HEK293 (cell line): Measurements from ENCODE around the gene ROCK1.

Source experiments
- CTCF ChIA-PET: fragments of 350-600 bp; formaldehyde crosslinking; extraction: SDS; loops from one replicate; lab custom pipeline; 2021; ENCODE audit warnings: antibody characterized with exemption; lab: Yijun Ruan, JAX
- POLR2A ChIA-PET: fragments of 300-600 bp; formaldehyde crosslinking; extraction: SDS; loops from one replicate; lab custom pipeline; 2020; ENCODE audit warnings: antibody characterized with exemption, inconsistent platforms; lab: Yijun Ruan, JAX
- H3K27ac ChIP-seq: fragments of 200-500 bp; sonication (Bioruptor generic); 2 replicates; pipeline ENCODE4 v1.5.1; 2014; ENCODE audit warnings: low read depth, low read length, control low read depth, inconsistent platforms; ENCODE audit errors: extremely low read depth
- H3K36me3 ChIP-seq, 2 experiments: fragments of 200-500 bp in 1 of 2; sonication (Bioruptor generic) in 1 of 2; 1 replicate in 1 of 2; 2 replicates in 1 of 2; pipeline ENCODE4 v1.5.1; 2014 to 2017; ENCODE audit warnings: inconsistent platforms in 2 of 2, low read length in 2 of 2; ENCODE audit not compliant: control insufficient read depth in 2 of 2, insufficient read depth in 1 of 2
- H3K4me1 ChIP-seq: fragments of 200-500 bp; sonication (Bioruptor generic); 2 replicates; pipeline ENCODE4 v1.5.1; 2014; ENCODE audit warnings: mild to moderate bottlenecking, low read length, inconsistent platforms; ENCODE audit not compliant: control insufficient read depth, insufficient read depth
- H3K4me3 ChIP-seq: 2 replicates; pipeline ENCODE4 v1.5.1; 2011; ENCODE audit warnings: low read depth, mild to moderate bottlenecking, control low read depth, low read length, moderate library complexity
- H3K9me3 ChIP-seq: fragments of 200-500 bp; sonication (Bioruptor generic); 2 replicates; pipeline ENCODE4 v1.5.1; 2014; ENCODE audit warnings: low read depth, low read length, inconsistent platforms; ENCODE audit not compliant: control insufficient read depth, insufficient read depth
- FEZF1 ChIP-seq: fragments of 450-650 bp; formaldehyde crosslinking; IDR thresholded peaks from 2 replicates; pipeline ENCODE4 v1.5.1; 2016; ENCODE audit warnings: missing biosample characterization, missing genetic modification characterization
- KLF16 ChIP-seq: fragments of 450-650 bp; formaldehyde crosslinking; IDR thresholded peaks from 2 replicates; pipeline ENCODE4 v1.5.1; 2017; ENCODE audit warnings: missing biosample characterization, missing genetic modification characterization
- SP7 ChIP-seq: fragments of 450-650 bp; formaldehyde crosslinking; IDR thresholded peaks from 2 replicates; pipeline ENCODE4 v1.5.1; 2016; ENCODE audit warnings: missing biosample characterization, missing genetic modification characterization
- ZBTB20 ChIP-seq: fragments of 450-650 bp; formaldehyde crosslinking; IDR thresholded peaks from 2 replicates; pipeline ENCODE4 v1.5.1; 2016; ENCODE audit warnings: missing biosample characterization, missing genetic modification characterization
- ZNF121 ChIP-seq: fragments of 450-650 bp; formaldehyde crosslinking; IDR thresholded peaks from 2 replicates; pipeline ENCODE4 v1.5.1; 2016; ENCODE audit warnings: missing biosample characterization, missing genetic modification characterization
- ZNF335 ChIP-seq: fragments of 450-650 bp; formaldehyde crosslinking; conservative IDR thresholded peaks from 2 replicates; pipeline ENCODE4 v1.5.1; 2016; ENCODE audit warnings: missing biosample characterization, missing genetic modification characterization
- ZNF350 ChIP-seq: fragments of 450-650 bp; formaldehyde crosslinking; IDR thresholded peaks from 2 replicates; pipeline ENCODE4 v1.5.0; 2017; ENCODE audit warnings: missing biosample characterization, mild to moderate bottlenecking, missing genetic modification characterization
- ZNF366 ChIP-seq: fragments of 450-650 bp; formaldehyde crosslinking; conservative IDR thresholded peaks from 2 replicates; pipeline ENCODE4 v1.5.1; 2016; ENCODE audit warnings: missing biosample characterization, missing genetic modification characterization
- ZNF394 ChIP-seq: fragments of 450-650 bp; formaldehyde crosslinking; IDR thresholded peaks from 2 replicates; pipeline ENCODE4 v1.5.1; 2016; ENCODE audit warnings: missing biosample characterization, missing genetic modification characterization, mild to moderate bottlenecking, moderate library complexity, borderline replicate concordance
- ZNF549 ChIP-seq: fragments of 450-650 bp; IDR thresholded peaks from 2 replicates; pipeline ENCODE4 v1.5.1; 2018; ENCODE audit warnings: missing biosample characterization, missing genetic modification characterization, mild to moderate bottlenecking, inconsistent platforms, moderate library complexity
- ZNF555 ChIP-seq: fragments of 450-650 bp; formaldehyde crosslinking; conservative IDR thresholded peaks from 2 replicates; pipeline ENCODE4 v1.5.1; 2017; ENCODE audit warnings: missing biosample characterization, mild to moderate bottlenecking, missing genetic modification characterization, inconsistent platforms
- ZNF585B ChIP-seq: fragments of 450-650 bp; formaldehyde crosslinking; IDR thresholded peaks from 2 replicates; pipeline ENCODE4 v1.5.1; 2016; ENCODE audit warnings: missing biosample characterization, missing genetic modification characterization
- ZNF610 ChIP-seq: fragments of 450-650 bp; formaldehyde crosslinking; IDR thresholded peaks from 2 replicates; pipeline ENCODE4 v1.5.1; 2016; ENCODE audit warnings: missing biosample characterization, missing genetic modification characterization, borderline replicate concordance
- ZNF777 ChIP-seq: fragments of 450-650 bp; formaldehyde crosslinking; IDR thresholded peaks from 2 replicates; pipeline ENCODE4 v1.5.1; 2017; ENCODE audit warnings: missing biosample characterization, missing genetic modification characterization, borderline replicate concordance
- TF ChIP-seq, protein P1 (sequence below): fragments of 450-650 bp; formaldehyde crosslinking; conservative IDR thresholded peaks from 2 replicates; pipeline ENCODE4 v1.5.1; 2016; ENCODE audit warnings: low read depth, missing biosample characterization, missing genetic modification characterization
- TF ChIP-seq, protein P2 (sequence below): fragments of 450-650 bp; formaldehyde crosslinking; IDR thresholded peaks from 2 replicates; pipeline ENCODE4 v1.5.1; 2016; ENCODE audit warnings: missing biosample characterization, missing genetic modification characterization
- TF ChIP-seq, protein P3 (sequence below): fragments of 450-650 bp; formaldehyde crosslinking; IDR thresholded peaks from 2 replicates; pipeline ENCODE4 v1.5.1; 2017; ENCODE audit warnings: missing biosample characterization, missing genetic modification characterization
- TF ChIP-seq, protein P4 (sequence below): fragments of 450-650 bp; formaldehyde crosslinking; IDR thresholded peaks from 2 replicates; pipeline ENCODE4 v1.5.1; 2017; ENCODE audit warnings: missing biosample characterization, missing genetic modification characterization
- TF ChIP-seq, protein P5 (sequence below): fragments of 450-650 bp; formaldehyde crosslinking; IDR thresholded peaks from 2 replicates; pipeline ENCODE4; 2016; ENCODE audit warnings: missing biosample characterization, missing genetic modification characterization
- TF ChIP-seq, protein P6 (sequence below): fragments of 450-650 bp; formaldehyde crosslinking; IDR thresholded peaks from 2 replicates; pipeline ENCODE4 v1.5.1; 2016; ENCODE audit warnings: missing biosample characterization, missing genetic modification characterization

The ROCK1 gene

DNA sequence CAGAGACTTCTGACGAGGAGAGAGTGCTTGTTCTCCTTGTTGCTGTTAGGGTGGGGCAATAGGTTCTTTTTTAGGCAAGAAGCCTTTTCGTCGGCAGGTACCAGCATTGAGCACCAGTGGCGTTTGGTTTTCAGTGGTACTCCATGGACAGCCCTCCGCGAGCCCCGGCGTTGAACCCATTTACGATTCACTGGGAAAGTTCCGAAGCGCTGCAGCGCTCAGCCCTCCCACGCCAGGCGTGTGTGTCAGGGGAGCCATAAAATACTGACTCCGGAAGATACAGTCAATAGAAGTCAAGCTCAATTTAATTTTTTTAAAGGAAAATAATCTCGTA, 494 bp upstream of the ROCK1 start (continued):
- TF ChIP-seq, protein P1, sequence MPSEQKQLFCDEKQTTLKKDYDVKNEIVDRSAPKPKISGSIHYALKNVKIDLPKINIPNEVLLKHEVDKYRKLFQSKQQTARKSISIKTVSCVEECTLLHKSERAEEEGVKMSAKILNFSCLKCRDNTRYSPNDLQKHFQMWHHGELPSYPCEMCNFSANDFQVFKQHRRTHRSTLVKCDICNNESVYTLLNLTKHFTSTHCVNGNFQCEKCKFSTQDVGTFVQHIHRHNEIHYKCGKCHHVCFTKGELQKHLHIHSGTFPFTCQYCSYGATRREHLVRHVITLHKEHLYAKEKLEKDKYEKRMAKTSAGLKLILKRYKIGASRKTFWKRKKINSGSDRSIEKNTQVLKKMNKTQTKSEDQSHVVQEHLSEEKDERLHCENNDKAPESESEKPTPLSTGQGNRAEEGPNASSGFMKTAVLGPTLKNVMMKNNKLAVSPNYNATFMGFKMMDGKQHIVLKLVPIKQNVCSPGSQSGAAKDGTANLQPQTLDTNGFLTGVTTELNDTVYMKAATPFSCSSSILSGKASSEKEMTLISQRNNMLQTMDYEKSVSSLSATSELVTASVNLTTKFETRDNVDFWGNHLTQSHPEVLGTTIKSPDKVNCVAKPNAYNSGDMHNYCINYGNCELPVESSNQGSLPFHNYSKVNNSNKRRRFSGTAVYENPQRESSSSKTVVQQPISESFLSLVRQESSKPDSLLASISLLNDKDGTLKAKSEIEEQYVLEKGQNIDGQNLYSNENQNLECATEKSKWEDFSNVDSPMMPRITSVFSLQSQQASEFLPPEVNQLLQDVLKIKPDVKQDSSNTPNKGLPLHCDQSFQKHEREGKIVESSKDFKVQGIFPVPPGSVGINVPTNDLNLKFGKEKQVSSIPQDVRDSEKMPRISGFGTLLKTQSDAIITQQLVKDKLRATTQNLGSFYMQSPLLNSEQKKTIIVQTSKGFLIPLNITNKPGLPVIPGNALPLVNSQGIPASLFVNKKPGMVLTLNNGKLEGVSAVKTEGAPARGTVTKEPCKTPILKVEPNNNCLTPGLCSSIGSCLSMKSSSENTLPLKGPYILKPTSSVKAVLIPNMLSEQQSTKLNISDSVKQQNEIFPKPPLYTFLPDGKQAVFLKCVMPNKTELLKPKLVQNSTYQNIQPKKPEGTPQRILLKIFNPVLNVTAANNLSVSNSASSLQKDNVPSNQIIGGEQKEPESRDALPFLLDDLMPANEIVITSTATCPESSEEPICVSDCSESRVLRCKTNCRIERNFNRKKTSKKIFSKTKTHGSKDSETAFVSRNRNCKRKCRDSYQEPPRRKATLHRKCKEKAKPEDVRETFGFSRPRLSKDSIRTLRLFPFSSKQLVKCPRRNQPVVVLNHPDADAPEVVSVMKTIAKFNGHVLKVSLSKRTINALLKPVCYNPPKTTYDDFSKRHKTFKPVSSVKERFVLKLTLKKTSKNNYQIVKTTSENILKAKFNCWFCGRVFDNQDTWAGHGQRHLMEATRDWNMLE (tag by site-specific recombination) = no peak
- TF ChIP-seq ZNF549 = no peak
- no peak for TF ChIP-seq KLF16 (tag by site-specific recombination)

DNA sequence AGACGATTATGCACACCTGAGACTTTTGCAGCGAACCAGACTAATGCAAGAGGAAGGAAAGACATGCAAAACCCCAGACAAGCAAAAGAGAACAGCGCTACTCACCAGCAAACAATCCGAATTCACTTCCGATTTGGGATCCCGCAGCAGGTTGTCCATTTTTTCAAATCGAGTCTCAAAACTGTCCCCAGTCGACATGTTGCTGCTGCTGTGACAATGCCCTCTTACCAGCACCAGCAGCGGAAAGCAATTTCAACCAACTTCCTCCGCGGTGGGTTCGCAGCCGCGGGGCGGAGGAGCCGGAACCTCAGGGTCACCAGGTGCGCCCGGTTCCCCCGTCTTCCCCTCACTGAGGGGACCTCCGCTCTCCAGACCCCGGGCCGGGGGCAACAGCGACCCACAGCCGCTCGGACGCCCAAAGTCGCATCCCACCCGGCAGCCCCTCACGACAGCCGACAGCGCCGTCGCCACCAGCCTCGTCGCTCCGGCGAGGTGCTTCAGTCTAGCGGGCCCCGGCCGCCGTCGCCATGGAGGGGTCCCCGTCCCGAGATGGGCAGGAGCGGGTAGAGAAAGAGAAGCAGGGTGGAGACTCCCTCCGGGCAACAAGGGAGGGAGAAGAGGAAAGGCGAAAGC, 784 bp downstream of the ROCK1 start:
- POLR2A ChIA-PET = interaction anchor here (0.6 to 1.4 kb wide), 4 partner anchors 11 to 524 kb away, joined by 3 to 7 read pairs (median 5); no protein-coding TSS in a partner anchor
- no peaks in the 10 kb centered on the region for H3K36me3 ChIP-seq
- H3K4me1 ChIP-seq = peaks cover 13% of the 10 kb centered on the region
- peak overlapping the region; percentile 62 for H3K4me3 ChIP-seq
- CTCF ChIA-PET = interaction anchor here (1.3 kb wide), 1 partner anchor 68 kb away, joined by 4 read pairs; no protein-coding TSS in a partner anchor
- H3K27ac ChIP-seq = peak overlapping the region; percentile 98
- no peaks in the 10 kb centered on the region for H3K9me3 ChIP-seq
- TF ChIP-seq ZNF366 (tag by site-specific recombination) (0 out of 2 replicates have a peak, but pooled peaks have one; percentile 15), ZNF335 (tag by site-specific recombination) (peak; percentile 71), ZNF777 (tag by site-specific recombination) (no peak), ZNF121 (tag by site-specific recombination) (0 out of 2 replicates have a peak, but pooled peaks have one; percentile 9), FEZF1 (tag by site-specific recombination) (peak; percentile 82), ZNF585B (tag by site-specific recombination) (no peak), SP7 (no peak), ZNF610 (no peak), ZNF555 (tag by site-specific recombination) (no peak), ZNF394 (tag by site-specific recombination) (peak; percentile 40; the same call in 1 of the 2 replicates), ZBTB20 (tag by site-specific recombination) (peak; percentile 78; the same call in 1 of the 2 replicates), ZNF350 (tag by site-specific recombination) (no peak)
- TF ChIP-seq, protein P2, sequence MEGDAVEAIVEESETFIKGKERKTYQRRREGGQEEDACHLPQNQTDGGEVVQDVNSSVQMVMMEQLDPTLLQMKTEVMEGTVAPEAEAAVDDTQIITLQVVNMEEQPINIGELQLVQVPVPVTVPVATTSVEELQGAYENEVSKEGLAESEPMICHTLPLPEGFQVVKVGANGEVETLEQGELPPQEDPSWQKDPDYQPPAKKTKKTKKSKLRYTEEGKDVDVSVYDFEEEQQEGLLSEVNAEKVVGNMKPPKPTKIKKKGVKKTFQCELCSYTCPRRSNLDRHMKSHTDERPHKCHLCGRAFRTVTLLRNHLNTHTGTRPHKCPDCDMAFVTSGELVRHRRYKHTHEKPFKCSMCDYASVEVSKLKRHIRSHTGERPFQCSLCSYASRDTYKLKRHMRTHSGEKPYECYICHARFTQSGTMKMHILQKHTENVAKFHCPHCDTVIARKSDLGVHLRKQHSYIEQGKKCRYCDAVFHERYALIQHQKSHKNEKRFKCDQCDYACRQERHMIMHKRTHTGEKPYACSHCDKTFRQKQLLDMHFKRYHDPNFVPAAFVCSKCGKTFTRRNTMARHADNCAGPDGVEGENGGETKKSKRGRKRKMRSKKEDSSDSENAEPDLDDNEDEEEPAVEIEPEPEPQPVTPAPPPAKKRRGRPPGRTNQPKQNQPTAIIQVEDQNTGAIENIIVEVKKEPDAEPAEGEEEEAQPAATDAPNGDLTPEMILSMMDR = no peak
- TF ChIP-seq, protein P3, sequence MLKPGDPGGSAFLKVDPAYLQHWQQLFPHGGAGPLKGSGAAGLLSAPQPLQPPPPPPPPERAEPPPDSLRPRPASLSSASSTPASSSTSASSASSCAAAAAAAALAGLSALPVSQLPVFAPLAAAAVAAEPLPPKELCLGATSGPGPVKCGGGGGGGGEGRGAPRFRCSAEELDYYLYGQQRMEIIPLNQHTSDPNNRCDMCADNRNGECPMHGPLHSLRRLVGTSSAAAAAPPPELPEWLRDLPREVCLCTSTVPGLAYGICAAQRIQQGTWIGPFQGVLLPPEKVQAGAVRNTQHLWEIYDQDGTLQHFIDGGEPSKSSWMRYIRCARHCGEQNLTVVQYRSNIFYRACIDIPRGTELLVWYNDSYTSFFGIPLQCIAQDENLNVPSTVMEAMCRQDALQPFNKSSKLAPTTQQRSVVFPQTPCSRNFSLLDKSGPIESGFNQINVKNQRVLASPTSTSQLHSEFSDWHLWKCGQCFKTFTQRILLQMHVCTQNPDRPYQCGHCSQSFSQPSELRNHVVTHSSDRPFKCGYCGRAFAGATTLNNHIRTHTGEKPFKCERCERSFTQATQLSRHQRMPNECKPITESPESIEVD (tag by site-specific recombination) = no peak
- TF ChIP-seq, protein P4, sequence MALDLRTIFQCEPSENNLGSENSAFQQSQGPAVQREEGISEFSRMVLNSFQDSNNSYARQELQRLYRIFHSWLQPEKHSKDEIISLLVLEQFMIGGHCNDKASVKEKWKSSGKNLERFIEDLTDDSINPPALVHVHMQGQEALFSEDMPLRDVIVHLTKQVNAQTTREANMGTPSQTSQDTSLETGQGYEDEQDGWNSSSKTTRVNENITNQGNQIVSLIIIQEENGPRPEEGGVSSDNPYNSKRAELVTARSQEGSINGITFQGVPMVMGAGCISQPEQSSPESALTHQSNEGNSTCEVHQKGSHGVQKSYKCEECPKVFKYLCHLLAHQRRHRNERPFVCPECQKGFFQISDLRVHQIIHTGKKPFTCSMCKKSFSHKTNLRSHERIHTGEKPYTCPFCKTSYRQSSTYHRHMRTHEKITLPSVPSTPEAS = no peak
- TF ChIP-seq, protein P5, sequence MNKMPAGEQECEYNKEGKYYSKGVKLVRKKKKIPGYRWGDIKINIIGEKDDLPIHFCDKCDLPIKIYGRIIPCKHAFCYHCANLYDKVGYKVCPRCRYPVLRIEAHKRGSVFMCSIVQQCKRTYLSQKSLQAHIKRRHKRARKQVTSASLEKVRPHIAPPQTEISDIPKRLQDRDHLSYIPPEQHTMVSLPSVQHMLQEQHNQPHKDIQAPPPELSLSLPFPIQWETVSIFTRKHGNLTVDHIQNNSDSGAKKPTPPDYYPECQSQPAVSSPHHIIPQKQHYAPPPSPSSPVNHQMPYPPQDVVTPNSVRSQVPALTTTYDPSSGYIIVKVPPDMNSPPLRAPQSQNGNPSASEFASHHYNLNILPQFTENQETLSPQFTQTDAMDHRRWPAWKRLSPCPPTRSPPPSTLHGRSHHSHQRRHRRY (tag by site-specific recombination) = no peak
- TF ChIP-seq, protein P6, sequence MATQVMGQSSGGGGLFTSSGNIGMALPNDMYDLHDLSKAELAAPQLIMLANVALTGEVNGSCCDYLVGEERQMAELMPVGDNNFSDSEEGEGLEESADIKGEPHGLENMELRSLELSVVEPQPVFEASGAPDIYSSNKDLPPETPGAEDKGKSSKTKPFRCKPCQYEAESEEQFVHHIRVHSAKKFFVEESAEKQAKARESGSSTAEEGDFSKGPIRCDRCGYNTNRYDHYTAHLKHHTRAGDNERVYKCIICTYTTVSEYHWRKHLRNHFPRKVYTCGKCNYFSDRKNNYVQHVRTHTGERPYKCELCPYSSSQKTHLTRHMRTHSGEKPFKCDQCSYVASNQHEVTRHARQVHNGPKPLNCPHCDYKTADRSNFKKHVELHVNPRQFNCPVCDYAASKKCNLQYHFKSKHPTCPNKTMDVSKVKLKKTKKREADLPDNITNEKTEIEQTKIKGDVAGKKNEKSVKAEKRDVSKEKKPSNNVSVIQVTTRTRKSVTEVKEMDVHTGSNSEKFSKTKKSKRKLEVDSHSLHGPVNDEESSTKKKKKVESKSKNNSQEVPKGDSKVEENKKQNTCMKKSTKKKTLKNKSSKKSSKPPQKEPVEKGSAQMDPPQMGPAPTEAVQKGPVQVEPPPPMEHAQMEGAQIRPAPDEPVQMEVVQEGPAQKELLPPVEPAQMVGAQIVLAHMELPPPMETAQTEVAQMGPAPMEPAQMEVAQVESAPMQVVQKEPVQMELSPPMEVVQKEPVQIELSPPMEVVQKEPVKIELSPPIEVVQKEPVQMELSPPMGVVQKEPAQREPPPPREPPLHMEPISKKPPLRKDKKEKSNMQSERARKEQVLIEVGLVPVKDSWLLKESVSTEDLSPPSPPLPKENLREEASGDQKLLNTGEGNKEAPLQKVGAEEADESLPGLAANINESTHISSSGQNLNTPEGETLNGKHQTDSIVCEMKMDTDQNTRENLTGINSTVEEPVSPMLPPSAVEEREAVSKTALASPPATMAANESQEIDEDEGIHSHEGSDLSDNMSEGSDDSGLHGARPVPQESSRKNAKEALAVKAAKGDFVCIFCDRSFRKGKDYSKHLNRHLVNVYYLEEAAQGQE = 0 out of 2 replicates have a peak, but pooled peaks have one; percentile 15
